GM21576 (cell line): ENCODE results near the gene SPATA31E1.
"Not testable (repeated sequence)": the region's sequence is repeated elsewhere in the genome, so short reads cannot be mapped to it uniquely, and the experiment has no call there.

ENCODE experiments used
- ATAC-seq: cut with Tn5 transposase; IDR thresholded peaks from one replicate; pipeline ENCODE4 v1.9.1; 2021; ENCODE audit warnings: mild to moderate bottlenecking, moderate library complexity; ENCODE audit not compliant: unreplicated experiment

SPATA31E1 gene

GRCh38 chr9:87884578-87885459 is 2.1 kb downstream of the SPATA31E1 start:
- ATAC-seq, result no peak

GRCh38 chr9:87885484-87886189 is 3.0 kb downstream of the SPATA31E1 start:
- ATAC-seq, result no peak

GRCh38 chr9:87886210-87886932 is 3.7 kb downstream of the SPATA31E1 start:
- no peak for ATAC-seq

GRCh38 chr9:87886933-87887505 is 4.3 kb downstream of the SPATA31E1 start:
- ATAC-seq, result no peak

GRCh38 chr9:87887661-87888480 is 5.2 kb downstream of the SPATA31E1 start:
- no peak for ATAC-seq

- ATAC-seq, result no peak
Measured at GRCh38 chr9:87888501-87888900, 5.8 kb downstream of the SPATA31E1 start.

- ATAC-seq, result no peak
Measured at GRCh38 chr9:87889065-87889881, 6.6 kb downstream of the SPATA31E1 start.

- no peak for ATAC-seq
Measured at GRCh38 chr9:87889882-87890252, 7.2 kb downstream of the SPATA31E1 start.

GRCh38 chr9:87890837-87891236 is 8.2 kb downstream of the SPATA31E1 start:
- ATAC-seq, result no peak

GRCh38 chr9:87891754-87892153 is 9.1 kb downstream of the SPATA31E1 start:
- ATAC-seq, result no peak

- no peak for ATAC-seq
Measured at GRCh38 chr9:87892956-87893355, 10.3 kb downstream of the SPATA31E1 start.

GRCh38 chr9:87894998-87895625 is 12.4 kb downstream of the SPATA31E1 start:
- no peak for ATAC-seq

- ATAC-seq, result no peak
Measured at GRCh38 chr9:87896891-87897290, 14.2 kb downstream of the SPATA31E1 start.

GRCh38 chr9:87898151-87898550 is 15.5 kb downstream of the SPATA31E1 start:
- ATAC-seq, result no peak

- ATAC-seq, result not testable (repeated sequence)
Measured at GRCh38 chr9:87902371-87902770, 19.7 kb downstream of the SPATA31E1 start.

- no peak for ATAC-seq
Measured at GRCh38 chr9:87909310-87910041, 26.8 kb downstream of the SPATA31E1 start.

GRCh38 chr9:87910821-87911220 is 28.1 kb downstream of the SPATA31E1 start:
- no peak for ATAC-seq

- not testable (repeated sequence) for ATAC-seq
Measured at GRCh38 chr9:87917662-87918061, 35.0 kb downstream of the SPATA31E1 start, which contains the start of gene SPATA31C1. Gene SPATA31C1, plus strand, starts transcription at chr9:87917962.
